Activated T-cell treated with anti-CD3 and anti-CD28 coated beads, Interleukin-2, amount 50 U/mL, for 4 hours (primary cell): ENCODE measurements around the gene SLC39A10. TPM values are rescaled to one million over a fixed set of nuclear protein-coding genes. Genes with fewer than 3 reads are reported as not detected.
"Not testable (repeated sequence)": the region's sequence is repeated elsewhere in the genome, so short reads cannot be mapped to it uniquely, and the experiment has no call there.

ENCODE experiments used
- ATAC-seq, 2 donors: fragments of 200-7000 bp; cut with Tn5 transposase; one replicate each; pipeline ENCODE4 v1.10.0; 2021
- DNase-seq: peaks from one replicate; pipeline ENCODE4 v3.0.0-alpha.2; 2020
- H3K27me3 Mint-ChIP-seq: one replicate; pipeline ENCODE4 v1.8.0; 2021; ENCODE audit warnings: low read depth, mixed read lengths
- H3K36me3 Mint-ChIP-seq: one replicate; pipeline ENCODE4 v1.8.0; 2022; ENCODE audit warnings: mixed read lengths; ENCODE audit not compliant: insufficient read depth
- H3K4me1 Mint-ChIP-seq: one replicate; pipeline ENCODE4 v1.8.0; 2021; ENCODE audit warnings: low read depth, mixed read lengths
- H3K4me3 Mint-ChIP-seq: one replicate; pipeline ENCODE4 v1.8.0; 2021; ENCODE audit warnings: mild to moderate bottlenecking, moderate library complexity, mixed read lengths
- H3K9me3 Mint-ChIP-seq: one replicate; pipeline ENCODE4 v1.8.0; 2021; ENCODE audit warnings: mixed read lengths
- total RNA-seq, 3 donors: library from RNA; stranded (reverse); gene quantifications; one replicate each; pipeline ENCODE4 v1.2.1, GENCODE V29; 2021

SLC39A10 gene
- total RNA-seq, 3 donors from 2014 or later, result 17.1 to 21.2 (median 17.8) TPM

DNA sequence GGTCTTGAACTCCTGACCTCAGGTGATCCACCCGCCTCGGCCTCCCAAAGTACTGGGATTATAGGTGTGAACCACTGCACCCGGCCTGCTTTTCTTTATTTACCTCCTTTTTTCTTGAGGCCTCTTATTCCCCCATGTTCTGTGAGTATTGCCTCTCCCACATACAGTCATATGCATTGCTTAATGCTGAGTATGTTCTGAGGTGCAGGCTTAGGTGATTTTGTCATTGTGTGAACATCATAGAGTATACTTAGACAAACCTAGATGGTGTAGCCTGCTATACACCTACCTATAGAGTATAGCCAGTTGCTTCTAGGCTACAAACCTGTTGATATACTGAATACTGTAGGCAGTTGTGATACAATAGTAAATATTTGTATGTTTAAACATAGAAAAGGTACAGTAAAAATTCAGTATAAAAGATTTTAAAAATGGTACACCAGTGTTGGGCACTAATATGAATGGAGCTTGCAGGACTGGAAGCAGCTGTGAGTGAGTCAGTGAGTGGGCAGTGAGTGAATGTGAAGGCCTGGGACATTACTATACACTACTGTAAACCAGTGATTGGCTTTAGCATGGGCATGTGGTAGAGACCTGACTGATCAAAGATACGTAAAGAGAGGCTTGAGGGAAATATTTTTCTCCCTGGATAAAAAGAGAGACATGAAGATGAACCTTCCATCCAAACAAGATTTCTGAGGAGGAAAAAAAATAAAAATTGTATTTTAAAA lies 17.6 kb downstream of the SLC39A10 start:
- peaks cover 2% of the 10 kb centered on the region for H3K36me3 Mint-ChIP-seq
- no peak for ATAC-seq
- peaks cover 31% of the 10 kb centered on the region for H3K4me1 Mint-ChIP-seq
- H3K9me3 Mint-ChIP-seq, result no peaks in the 10 kb centered on the region
- no peak overlapping the region for H3K4me3 Mint-ChIP-seq
- H3K27me3 Mint-ChIP-seq, result no peaks in the 10 kb centered on the region
- no peak for DNase-seq

DNA sequence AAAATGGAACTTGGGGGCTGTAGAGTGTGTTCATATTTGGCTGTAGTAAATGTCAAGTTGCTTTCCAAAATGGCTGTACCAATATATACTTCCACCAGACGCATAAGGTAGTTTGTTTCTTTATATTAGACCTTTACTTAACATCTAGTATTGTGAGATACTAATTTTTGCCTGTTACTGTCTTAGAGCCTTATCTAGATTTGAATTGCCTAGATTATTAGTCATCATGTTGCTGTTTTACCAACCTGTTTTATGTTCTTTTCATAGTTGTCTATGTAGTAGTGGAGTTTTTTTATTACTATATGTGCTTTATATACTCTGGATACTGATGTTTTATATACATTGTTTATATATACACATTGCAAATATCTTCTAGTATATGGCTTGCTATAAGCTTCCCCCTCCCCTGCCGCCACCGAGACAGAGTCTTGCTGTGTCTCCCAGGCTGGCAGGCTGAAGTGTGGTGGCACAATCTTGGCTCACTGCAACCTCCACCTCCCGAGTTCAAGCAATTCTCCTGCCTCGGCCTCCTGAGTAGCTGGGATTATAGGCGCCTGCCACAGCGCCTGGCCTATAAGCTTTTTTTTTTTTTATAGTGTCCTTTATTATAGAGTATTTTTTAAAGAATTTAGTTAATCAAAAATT lies 18.9 kb downstream of the SLC39A10 start:
- H3K9me3 Mint-ChIP-seq, result peaks cover 4% of the 10 kb centered on the region
- no peak for DNase-seq
- H3K4me1 Mint-ChIP-seq, result peaks cover 36% of the 10 kb centered on the region
- no peaks in the 10 kb centered on the region for H3K27me3 Mint-ChIP-seq
- peak in 1 of 2 donors; percentile 21 for ATAC-seq
- no peak overlapping the region for H3K4me3 Mint-ChIP-seq
- peaks cover 14% of the 10 kb centered on the region for H3K36me3 Mint-ChIP-seq

GRCh38 chr2:195677290-195677689 lies 20.3 kb downstream of the SLC39A10 start:
- Mint-ChIP-seq H3K9me3 (peaks cover 4% of the 10 kb centered on the region), H3K4me3 (no peak overlapping the region)
- no peak for ATAC-seq

GRCh38 chr2:195677884-195678283 lies 20.9 kb downstream of the SLC39A10 start:
- ATAC-seq (no peak), DNase-seq (no peak)
- Mint-ChIP-seq H3K4me3 (no peak overlapping the region), H3K9me3 (peaks cover 4% of the 10 kb centered on the region), H3K27me3 (no peaks in the 10 kb centered on the region), H3K4me1 (peaks cover 34% of the 10 kb centered on the region), H3K36me3 (peaks cover 17% of the 10 kb centered on the region)

More at GRCh38 chr2:195677290-195677689, 20.3 kb downstream of the SLC39A10 start:
- Mint-ChIP-seq H3K27me3 (no peaks in the 10 kb centered on the region), H3K4me1 (peaks cover 34% of the 10 kb centered on the region), H3K36me3 (peaks cover 16% of the 10 kb centered on the region)
- DNase-seq, result no peak

GRCh38 chr2:195682077-195682476 lies 25.1 kb downstream of the SLC39A10 start:
- peaks cover 4% of the 10 kb centered on the region for H3K9me3 Mint-ChIP-seq
- no peak overlapping the region for H3K4me3 Mint-ChIP-seq
- ATAC-seq (no peak), DNase-seq (no peak)
- H3K36me3 Mint-ChIP-seq, result peaks cover 41% of the 10 kb centered on the region
- H3K27me3 Mint-ChIP-seq, result no peaks in the 10 kb centered on the region
- H3K4me1 Mint-ChIP-seq, result peaks cover 43% of the 10 kb centered on the region

GRCh38 chr2:195683174-195683573 lies 26.1 kb downstream of the SLC39A10 start:
- no peak overlapping the region for H3K4me3 Mint-ChIP-seq
- no peak for DNase-seq
- ATAC-seq, result no peak
- peaks cover 41% of the 10 kb centered on the region for H3K36me3 Mint-ChIP-seq
- H3K4me1 Mint-ChIP-seq, result peaks cover 35% of the 10 kb centered on the region
- H3K27me3 Mint-ChIP-seq, result no peaks in the 10 kb centered on the region
- H3K9me3 Mint-ChIP-seq, result peaks cover 4% of the 10 kb centered on the region

DNA sequence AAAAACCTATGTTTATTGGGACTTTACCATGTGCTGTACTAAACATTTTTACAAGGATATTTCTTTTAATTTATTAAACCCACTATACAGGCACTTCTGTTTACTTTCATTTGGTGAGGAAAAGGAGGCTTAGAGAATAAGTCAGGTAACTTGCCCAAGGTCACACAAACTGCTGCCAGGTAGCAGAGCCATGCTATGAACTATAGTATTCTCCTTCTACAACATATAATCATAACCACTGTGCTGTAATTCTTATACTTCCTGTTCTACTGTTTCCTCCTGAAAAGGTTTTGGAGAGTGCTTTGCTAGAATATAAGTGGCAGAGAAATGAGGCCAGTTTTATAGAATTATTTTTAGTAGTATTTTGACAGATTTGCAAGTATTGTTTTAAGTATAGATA lies 29.5 kb downstream of the SLC39A10 start:
- Mint-ChIP-seq H3K27me3 (no peaks in the 10 kb centered on the region), H3K4me1 (peaks cover 28% of the 10 kb centered on the region), H3K36me3 (peaks cover 44% of the 10 kb centered on the region), H3K9me3 (peaks cover 18% of the 10 kb centered on the region), H3K4me3 (no peak overlapping the region)
- no peak for ATAC-seq
- DNase-seq, result no peak

DNA sequence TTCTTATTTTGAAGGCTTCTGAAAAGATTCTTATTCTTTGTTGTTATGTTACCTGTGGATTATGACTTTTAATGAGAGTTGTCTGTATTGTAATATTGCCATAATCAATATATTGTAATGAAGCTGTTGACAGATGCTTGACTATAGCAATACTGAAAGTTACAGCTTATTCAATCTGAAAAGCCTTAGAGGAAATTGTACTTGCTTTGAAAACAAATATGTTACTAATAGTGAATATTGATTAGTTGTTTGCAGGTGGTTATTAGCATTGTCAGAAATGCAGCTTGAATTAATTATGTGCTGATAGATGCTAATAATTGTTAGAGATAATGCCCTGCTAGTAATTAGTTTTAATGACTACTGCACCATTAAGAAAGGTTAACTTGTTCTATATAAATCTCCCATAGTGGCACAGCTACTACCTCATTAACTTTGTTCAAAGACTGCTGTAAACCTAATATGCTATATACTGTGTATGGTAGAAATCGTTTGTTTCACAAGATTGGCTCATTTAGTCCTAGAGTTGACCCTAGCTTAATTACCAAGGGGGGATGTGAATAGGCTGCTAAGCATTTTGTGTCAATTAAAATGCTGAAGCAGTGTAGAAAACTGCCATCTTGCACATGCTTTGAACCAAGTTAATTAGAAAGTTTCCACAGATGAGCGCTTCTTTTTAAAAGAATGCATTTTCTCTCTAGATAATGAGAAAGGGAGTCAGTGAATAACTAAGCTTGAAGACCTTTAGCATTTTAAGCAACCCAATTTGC lies 30.5 kb downstream of the SLC39A10 start:
- DNase-seq, result no peak
- H3K27me3 Mint-ChIP-seq, result no peaks in the 10 kb centered on the region
- no peak overlapping the region for H3K4me3 Mint-ChIP-seq
- ATAC-seq, result no peak
- peaks cover 25% of the 10 kb centered on the region for H3K9me3 Mint-ChIP-seq
- peaks cover 34% of the 10 kb centered on the region for H3K4me1 Mint-ChIP-seq
- peaks cover 51% of the 10 kb centered on the region for H3K36me3 Mint-ChIP-seq

- Mint-ChIP-seq H3K4me1 (peaks cover 43% of the 10 kb centered on the region), H3K36me3 (peaks cover 56% of the 10 kb centered on the region), H3K9me3 (peaks cover 34% of the 10 kb centered on the region)
- not testable (repeated sequence) for H3K27me3 Mint-ChIP-seq, H3K4me3 Mint-ChIP-seq, ATAC-seq, DNase-seq
These were observed 35.5 kb downstream of the SLC39A10 start for GRCh38 chr2:195692531-195692930.

GRCh38 chr2:195694553-195694952 lies 37.5 kb downstream of the SLC39A10 start:
- Mint-ChIP-seq H3K4me3 (no peak overlapping the region), H3K9me3 (peaks cover 40% of the 10 kb centered on the region), H3K27me3 (no peaks in the 10 kb centered on the region), H3K36me3 (peaks cover 68% of the 10 kb centered on the region), H3K4me1 (peaks cover 54% of the 10 kb centered on the region)
- DNase-seq (no peak), ATAC-seq (no peak)

- peaks cover 54% of the 10 kb centered on the region for H3K4me1 Mint-ChIP-seq
- H3K36me3 Mint-ChIP-seq, result peaks cover 69% of the 10 kb centered on the region
- H3K27me3 Mint-ChIP-seq, result no peaks in the 10 kb centered on the region
- ATAC-seq, result no peak
- DNase-seq, result no peak
- peaks cover 44% of the 10 kb centered on the region for H3K9me3 Mint-ChIP-seq
- no peak overlapping the region for H3K4me3 Mint-ChIP-seq
These were observed 38.1 kb downstream of the SLC39A10 start for GRCh38 chr2:195695002-195695631.

DNA sequence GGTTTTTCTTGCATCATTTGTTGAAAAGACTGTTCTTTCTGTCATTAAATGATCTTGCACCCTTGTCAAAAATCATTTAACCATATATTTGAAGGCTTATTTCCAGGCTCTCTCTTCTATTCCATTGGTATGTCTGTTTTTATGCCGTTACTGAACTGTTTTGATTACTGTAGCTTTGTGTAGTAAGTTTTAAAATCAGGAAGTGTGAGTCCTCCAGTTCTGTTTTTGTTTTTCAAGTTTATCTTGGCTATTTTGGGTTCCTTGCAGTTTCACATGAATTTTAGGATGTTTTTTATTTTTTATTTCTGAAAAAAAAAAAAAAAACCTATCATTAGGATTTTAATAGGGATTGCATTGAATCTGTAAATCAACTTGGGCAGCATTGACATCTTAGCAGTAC lies 39.0 kb downstream of the SLC39A10 start:
- Mint-ChIP-seq H3K36me3 (peaks cover 68% of the 10 kb centered on the region), H3K4me1 (peaks cover 54% of the 10 kb centered on the region), H3K4me3 (no peak overlapping the region), H3K9me3 (peaks cover 43% of the 10 kb centered on the region), H3K27me3 (no peaks in the 10 kb centered on the region)
- ATAC-seq, result no peak
- no peak for DNase-seq

GRCh38 chr2:195697681-195698220 lies 40.7 kb downstream of the SLC39A10 start:
- Mint-ChIP-seq H3K27me3 (no peaks in the 10 kb centered on the region), H3K4me3 (no peak overlapping the region), H3K36me3 (peaks cover 64% of the 10 kb centered on the region), H3K9me3 (peaks cover 34% of the 10 kb centered on the region), H3K4me1 (peaks cover 38% of the 10 kb centered on the region)
- DNase-seq, result no peak
- ATAC-seq, result no peak

- Mint-ChIP-seq H3K4me3 (no peak overlapping the region), H3K9me3 (peaks cover 29% of the 10 kb centered on the region), H3K4me1 (peaks cover 21% of the 10 kb centered on the region), H3K36me3 (peaks cover 52% of the 10 kb centered on the region), H3K27me3 (no peaks in the 10 kb centered on the region)
- ATAC-seq (no peak), DNase-seq (no peak)
These were observed 43.5 kb downstream of the SLC39A10 start for GRCh38 chr2:195700480-195700879.
